Ovary (tissue), 9 donors: ENCODE measurements around the gene SMARCB1. TPM values are rescaled to one million over a fixed set of nuclear protein-coding genes. Genes with fewer than 3 reads are reported as not detected.

Experiments
- DNase-seq, 5 donors: peaks; one replicate each; pipeline ENCODE4 v3.0.0-alpha.2; 2019 to 2020
- H3K27ac ChIP-seq, 2 donors: fragments of 200-600 bp; one replicate each; pipeline versions ENCODE4 v1.5.1 to v1.8.0; 2019 to 2022
- H3K27me3 ChIP-seq: fragments of 200-600 bp; one replicate; pipeline ENCODE4 v1.8.0; 2022
- H3K36me3 ChIP-seq: fragments of 200-600 bp; sonication (generic); one replicate; pipeline ENCODE4 v1.5.1; 2019
- H3K4me1 ChIP-seq: one replicate; pipeline ENCODE4 v1.8.1; 2013; ENCODE audit warnings: mild to moderate bottlenecking, moderate library complexity; ENCODE audit not compliant: insufficient read depth
- H3K4me3 ChIP-seq: fragments of 200-600 bp; sonication (generic); one replicate; pipeline ENCODE4 v1.5.1; 2017
- H3K9me3 ChIP-seq, 2 donors: fragments of 200-600 bp in 1 of 2; sonication (generic) in 1 of 2; one replicate each; pipeline versions ENCODE4 v1.5.1 to v1.8.1; 2013 to 2019; ENCODE audit warnings: mild to moderate bottlenecking in 1 of 2, moderate library complexity in 1 of 2
- EP300 ChIP-seq: sonication (generic); formaldehyde crosslinking; IDR thresholded peaks from one replicate; pipeline ENCODE4 v1.6.1; 2017; ENCODE audit warnings: antibody characterized with exemption
- POLR2A ChIP-seq: fragments of 450-650 bp; IDR thresholded peaks from one replicate; pipeline ENCODE4 v1.6.1; 2017; ENCODE audit warnings: antibody characterized with exemption, mild to moderate bottlenecking, moderate library complexity
- WGBS, 3 donors: extraction: QIAGEN DNeasy Blood & Tissue Kit in 1 of 3; methylation state at CpG; one replicate each; pipeline versions ENCODE4 v1.1.5 to v1.1.7; 2013 to 2017; 5-methylcytosine and 5-hydroxymethylcytosine counted together
- intact Hi-C, 4 donors: fragments of 100-400 bp; cut with DNase I; formaldehyde crosslinking; loops; one replicate each; pipeline versions ENCODE4 v1.11.0 to v1.15.1; 2022 to 2023
- polyA plus RNA-seq, 2 donors: library from polyadenylated mRNA; stranded (reverse); fragments of 200-250 nt in 1 of 2; fragments of 350-450 nt in 1 of 2; fragmentation: Illumina TruSeq in 1 of 2; extraction: RNeasy Lipid Tissue Mini Kit (QIAGEN cat#74804) in 1 of 2; gene quantifications; one replicate each; pipeline ENCODE4 v1.2.3, GENCODE V29; 2013 to 2014
- total RNA-seq, 7 donors: library from RNA; depleted of rRNA in 2 of 7; stranded (reverse); fragments of >200 nt in 2 of 7; fragmentation: NEBNext Ultra II Directional in 3 of 7; extraction: Animal tissue kit (Norgen Biotek cat#: 25700) in 3 of 7; gene quantifications; one replicate each; pipeline versions ENCODE4 v1.1.0 to v1.2.4, GENCODE V29; 2016 to 2023
- TF ChIP-seq, protein P1 (sequence below), 3 donors: fragments of 450-650 bp in 2 of 3; fragments of 200-600 bp in 1 of 3; IDR thresholded peaks; one replicate each; pipeline versions ENCODE4 v1.5.1 to v1.8.0; 2016 to 2022; ENCODE audit warnings: antibody characterized with exemption in 3 of 3, mild to moderate bottlenecking in 1 of 3
- donor health status: DM: no; HTN: no; CAD: no; lungs with moderate emphysema.
- donor health status: DM: no; HTN: no; CAD: no.
- donor health status: Bipolar disorder and iron deficiency.
- donor health status: DM: yes; HTN: yes; CAD: no.
- donor health status: DM: no; HTN: no; CAD: no.
- donor health status: DM: yes; HTN: yes; CAD: no.

SMARCB1 gene
- total and polyA plus RNA-seq, 9 donors = 47.1 to 107 (median 87.0) TPM

DNA sequence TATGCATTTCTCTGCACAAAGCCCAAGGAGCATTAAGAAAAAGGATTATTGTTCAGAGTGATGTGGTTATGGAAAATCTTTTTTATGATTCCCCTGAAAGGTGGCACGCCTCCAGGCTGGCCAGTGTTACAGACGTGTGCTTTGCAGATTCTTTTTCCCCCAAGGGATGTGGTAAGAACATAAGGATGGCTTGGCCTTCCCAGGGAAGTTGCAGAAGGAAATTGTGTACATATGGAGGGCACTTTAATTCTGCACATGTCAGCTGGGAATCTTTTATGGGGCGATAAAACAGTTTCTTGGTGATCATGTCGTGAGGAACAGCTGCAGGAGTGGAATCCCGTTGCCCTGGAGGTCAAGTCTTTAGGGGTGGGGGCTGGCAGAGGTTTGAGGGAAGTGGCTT is 9.7 kb downstream of the SMARCB1 start:
- DNase-seq = no peak
- TF ChIP-seq EP300 (no peak), POLR2A (no peak)
- TF ChIP-seq, protein P1, sequence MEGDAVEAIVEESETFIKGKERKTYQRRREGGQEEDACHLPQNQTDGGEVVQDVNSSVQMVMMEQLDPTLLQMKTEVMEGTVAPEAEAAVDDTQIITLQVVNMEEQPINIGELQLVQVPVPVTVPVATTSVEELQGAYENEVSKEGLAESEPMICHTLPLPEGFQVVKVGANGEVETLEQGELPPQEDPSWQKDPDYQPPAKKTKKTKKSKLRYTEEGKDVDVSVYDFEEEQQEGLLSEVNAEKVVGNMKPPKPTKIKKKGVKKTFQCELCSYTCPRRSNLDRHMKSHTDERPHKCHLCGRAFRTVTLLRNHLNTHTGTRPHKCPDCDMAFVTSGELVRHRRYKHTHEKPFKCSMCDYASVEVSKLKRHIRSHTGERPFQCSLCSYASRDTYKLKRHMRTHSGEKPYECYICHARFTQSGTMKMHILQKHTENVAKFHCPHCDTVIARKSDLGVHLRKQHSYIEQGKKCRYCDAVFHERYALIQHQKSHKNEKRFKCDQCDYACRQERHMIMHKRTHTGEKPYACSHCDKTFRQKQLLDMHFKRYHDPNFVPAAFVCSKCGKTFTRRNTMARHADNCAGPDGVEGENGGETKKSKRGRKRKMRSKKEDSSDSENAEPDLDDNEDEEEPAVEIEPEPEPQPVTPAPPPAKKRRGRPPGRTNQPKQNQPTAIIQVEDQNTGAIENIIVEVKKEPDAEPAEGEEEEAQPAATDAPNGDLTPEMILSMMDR (IDR thresholded peaks at IDR 0.05) = no peak
- Histone ChIP-seq H3K27ac (no peak overlapping the region), H3K4me3 (no peak overlapping the region), H3K4me1 (peaks cover 12% of the 10 kb centered on the region), H3K36me3 (no peaks in the 10 kb centered on the region), H3K9me3 (no peaks in the 10 kb centered on the region), H3K27me3 (no peaks in the 10 kb centered on the region)
- intact Hi-C loops = no loop called here
- WGBS, 3 donors = 54 to 64% (median 63%) methylated on average over 5 of the region's 5 CpGs

DNA sequence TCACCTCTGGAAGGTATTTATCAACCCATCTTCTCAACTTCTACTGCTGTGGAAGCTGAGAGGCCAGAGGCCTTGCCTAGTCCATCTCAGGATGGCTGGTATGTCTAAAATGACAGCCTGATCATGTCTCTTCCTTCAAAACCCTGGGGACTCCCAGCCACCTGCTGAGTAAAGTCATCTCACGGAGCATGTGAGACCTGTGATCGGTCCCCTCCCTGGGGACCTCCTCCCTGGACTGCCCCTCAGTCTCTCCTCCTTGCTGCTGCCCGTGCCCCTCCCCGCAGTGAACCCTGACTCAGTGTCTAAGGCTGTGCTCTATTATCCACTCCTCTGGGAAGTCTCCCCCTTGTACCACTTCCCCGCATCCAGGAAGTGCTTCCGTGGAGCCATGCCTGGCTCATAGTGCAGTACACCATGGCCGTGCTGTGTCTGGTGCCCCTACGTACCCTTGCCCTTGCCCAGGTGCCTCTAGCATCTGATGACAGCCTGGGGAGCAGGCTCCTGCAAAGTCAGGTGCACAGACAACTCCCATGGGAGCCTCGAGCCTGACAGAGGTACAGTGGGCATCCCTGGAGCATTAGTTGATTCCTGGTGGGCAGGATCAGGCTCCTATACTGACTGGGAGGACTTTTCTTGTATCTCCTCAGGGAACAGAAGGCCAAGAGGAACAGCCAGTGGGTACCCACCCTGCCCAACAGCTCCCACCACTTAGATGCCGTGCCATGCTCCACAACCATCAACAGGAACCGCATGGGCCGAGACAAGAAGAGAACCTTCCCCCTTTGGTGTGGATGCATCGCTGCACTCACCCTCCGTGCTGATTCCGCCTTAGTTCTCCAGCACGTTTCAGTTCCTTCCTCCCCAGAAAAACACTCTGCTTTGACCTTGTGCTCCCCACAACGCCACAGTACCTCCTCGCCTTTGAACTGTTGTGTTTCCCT is 13.8 kb downstream of the SMARCB1 start:
- H3K36me3 ChIP-seq = no peaks in the 10 kb centered on the region

DNA sequence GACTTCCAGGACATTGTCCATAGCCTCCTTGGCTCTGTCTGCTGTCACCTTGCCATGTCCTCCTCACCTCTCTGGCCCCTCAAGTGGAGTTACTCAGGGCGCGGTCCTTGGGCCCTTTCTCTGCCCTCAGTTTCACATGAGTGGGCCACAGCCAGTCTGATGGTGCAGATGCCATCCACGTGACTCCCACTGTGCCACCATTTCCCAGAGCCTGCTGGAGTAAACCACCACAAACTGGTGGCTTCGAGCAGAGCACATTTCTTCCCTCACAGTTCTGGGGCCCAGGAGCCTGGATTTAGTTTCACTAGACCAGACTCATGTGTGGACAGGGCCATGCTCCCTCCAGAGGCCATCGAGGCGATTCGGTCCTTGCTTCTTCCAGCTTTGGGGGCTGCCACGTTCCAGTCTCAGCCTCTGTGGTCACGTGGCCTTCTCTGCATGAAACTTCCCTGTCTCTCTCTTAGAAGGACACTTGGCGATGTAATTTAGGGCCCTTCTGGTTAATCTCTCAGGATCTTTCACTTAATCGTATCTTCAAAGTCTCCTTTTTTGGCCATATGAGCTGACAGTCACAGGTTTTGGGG is 14.6 kb downstream of the SMARCB1 start:
- H3K36me3 ChIP-seq = no peaks in the 10 kb centered on the region
- intact Hi-C loops = no loop called here
- 86 to 90% (median 89%) methylated on average over 11 of the region's 11 CpGs for WGBS, 3 donors
- H3K27ac ChIP-seq = no peak overlapping the region
- TF ChIP-seq, protein P1 (IDR thresholded peaks at IDR 0.05) = no peak
- TF ChIP-seq EP300 = no peak
- no peak for TF ChIP-seq POLR2A
- H3K27me3 ChIP-seq = no peaks in the 10 kb centered on the region
- DNase-seq = no peak
- no peak overlapping the region for H3K4me3 ChIP-seq
- H3K4me1 ChIP-seq = peaks cover 2% of the 10 kb centered on the region
- H3K9me3 ChIP-seq = no peaks in the 10 kb centered on the region

More for the DNA sequence above, 13.8 kb downstream of the SMARCB1 start:
- H3K27ac ChIP-seq = no peak overlapping the region
- no peaks in the 10 kb centered on the region for H3K9me3 ChIP-seq
- intact Hi-C loops = no loop called here
- no peak for DNase-seq
- H3K4me1 ChIP-seq = peaks cover 2% of the 10 kb centered on the region
- no peak overlapping the region for H3K4me3 ChIP-seq
- WGBS, 3 donors = 90 to 92% (median 90%) methylated on average over 18 of the region's 18 CpGs
- H3K27me3 ChIP-seq = no peaks in the 10 kb centered on the region
- no peak for TF ChIP-seq EP300
- TF ChIP-seq, protein P1 (IDR thresholded peaks at IDR 0.05) = no peak
- TF ChIP-seq POLR2A = no peak

DNA sequence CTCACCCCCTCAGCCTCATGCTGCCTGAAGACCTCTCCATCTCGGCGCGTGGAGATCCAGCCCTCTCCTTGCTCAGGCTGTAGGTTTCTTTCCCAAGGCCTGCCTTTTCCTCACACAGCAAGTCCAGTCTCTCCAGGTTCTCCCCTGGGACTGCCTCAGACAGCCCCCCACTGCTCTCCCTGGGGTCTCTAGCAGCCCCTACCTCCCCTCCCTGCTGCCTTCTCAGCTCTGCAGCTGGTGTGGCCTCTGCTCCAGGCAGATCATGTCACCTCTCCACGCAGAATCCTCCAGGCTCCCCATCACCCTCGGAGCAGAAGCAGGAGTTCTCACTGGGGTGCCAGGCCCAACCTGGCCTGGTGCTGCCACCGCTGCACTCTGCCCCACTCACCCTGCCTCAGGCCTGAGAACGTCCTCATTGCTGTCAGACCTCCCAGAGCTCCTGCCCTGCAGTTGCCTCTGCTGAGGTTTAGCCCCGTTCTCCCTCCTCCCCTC is 15.2 kb downstream of the SMARCB1 start:
- Histone ChIP-seq H3K4me3 (no peak overlapping the region), H3K9me3 (no peaks in the 10 kb centered on the region), H3K27me3 (no peaks in the 10 kb centered on the region), H3K4me1 (peaks cover 2% of the 10 kb centered on the region), H3K36me3 (no peaks in the 10 kb centered on the region), H3K27ac (no peak overlapping the region)
- intact Hi-C loops = no loop called here
- 86 to 92% (median 88%) methylated on average over 8 of the region's 8 CpGs for WGBS, 3 donors
- TF ChIP-seq, protein P1 (IDR thresholded peaks at IDR 0.05) = no peak
- TF ChIP-seq POLR2A (no peak), EP300 (no peak)
- no peak for DNase-seq
